Activated T-cell treated with anti-CD3 and anti-CD28 coated beads for 1 hour (primary cell): ENCODE measurements around the gene ADCY1.

Source experiments
- DNase-seq: peaks from one replicate; pipeline ENCODE4 v3.0.0-alpha.2; 2020; ENCODE audit warnings: low read depth

ADCY1 gene

DNA sequence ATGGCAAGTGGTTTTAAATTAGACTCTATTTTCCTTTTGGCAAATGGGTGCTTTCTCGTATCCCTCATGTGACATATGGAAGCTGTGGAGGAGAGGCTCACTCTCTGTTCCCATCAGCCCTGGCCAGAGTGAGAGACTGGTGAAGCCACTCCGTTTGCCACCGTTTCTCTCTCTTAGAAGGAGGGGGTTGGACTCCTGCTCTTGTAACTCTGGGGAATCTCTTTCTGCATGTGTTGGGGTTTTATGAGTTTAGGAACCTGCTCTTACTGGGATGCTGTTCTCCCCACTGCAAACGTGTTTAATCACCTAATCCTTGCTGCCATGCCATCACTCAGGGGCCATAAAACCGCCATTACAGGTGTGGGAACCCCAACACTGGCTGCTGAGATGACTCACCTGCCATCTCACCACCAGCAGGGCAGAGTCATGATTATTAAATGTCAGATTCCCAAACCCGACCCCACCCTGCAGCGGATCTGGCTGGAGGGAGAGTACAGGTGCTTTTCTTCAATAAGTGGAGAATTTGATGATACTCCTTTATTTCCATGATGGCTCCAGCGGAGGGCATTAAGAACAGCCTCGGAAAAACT is 103.2 kb downstream of the ADCY1 start:
- no peak for DNase-seq

GRCh38 chr7:45679516-45679915 is 105.3 kb downstream of the ADCY1 start:
- DNase-seq = no peak

DNA sequence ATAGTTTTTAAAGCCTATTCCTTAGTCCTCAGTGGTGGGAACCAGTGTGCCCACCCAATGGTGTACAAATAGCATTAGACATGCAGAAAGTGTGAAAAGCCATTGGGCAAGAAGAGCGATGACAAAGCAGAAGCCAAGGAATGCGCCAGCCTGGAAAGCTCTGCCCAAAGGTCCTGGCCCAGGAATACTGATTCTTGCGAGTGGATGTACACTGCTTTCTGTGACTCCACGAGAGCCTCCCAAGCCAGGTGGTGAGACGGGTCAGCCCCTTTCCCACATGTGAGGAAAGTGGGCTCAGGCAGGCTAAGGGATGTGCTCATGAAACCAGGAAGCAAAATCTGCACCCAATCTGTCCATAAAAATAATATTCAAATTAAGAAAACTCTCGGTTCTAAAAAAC is 106.6 kb downstream of the ADCY1 start:
- no peak for DNase-seq

DNA sequence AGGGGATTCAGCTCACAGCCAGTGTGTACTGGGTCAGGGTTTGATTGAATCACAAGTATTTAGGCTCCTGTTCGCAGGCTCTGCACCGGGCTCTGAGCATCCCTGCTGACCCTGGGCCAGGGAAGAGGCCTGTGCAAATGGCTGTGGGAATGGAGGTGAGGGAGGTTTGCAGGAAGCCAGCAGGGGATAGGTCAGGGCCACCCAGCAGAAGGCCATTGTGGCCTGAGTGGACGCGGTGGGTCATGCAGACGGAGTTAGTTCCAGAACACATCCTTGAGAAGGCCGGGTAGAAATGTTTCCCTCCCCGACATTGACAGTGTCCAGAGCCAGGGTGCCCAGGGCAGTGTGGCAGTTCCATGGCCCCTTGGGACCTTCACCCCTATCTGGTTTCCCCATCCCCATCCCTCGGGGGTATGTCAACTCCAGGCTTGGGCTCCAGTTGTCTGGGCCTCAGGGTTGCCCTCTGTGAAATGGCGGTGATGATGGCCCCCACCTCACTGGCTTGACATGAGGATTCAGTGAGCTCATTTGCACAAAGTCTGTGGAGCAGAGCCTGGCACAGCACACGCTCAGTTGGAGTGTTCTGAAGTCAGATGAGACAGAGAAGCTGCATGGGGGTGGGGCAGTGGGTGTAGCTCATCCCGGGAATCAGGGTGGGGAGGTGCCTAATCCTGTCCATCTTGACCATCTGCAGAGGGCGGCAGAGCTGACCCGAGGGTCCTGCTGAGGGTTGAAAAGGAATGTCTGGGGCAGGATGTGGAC is 107.6 kb downstream of the ADCY1 start:
- DNase-seq = no peak

DNA sequence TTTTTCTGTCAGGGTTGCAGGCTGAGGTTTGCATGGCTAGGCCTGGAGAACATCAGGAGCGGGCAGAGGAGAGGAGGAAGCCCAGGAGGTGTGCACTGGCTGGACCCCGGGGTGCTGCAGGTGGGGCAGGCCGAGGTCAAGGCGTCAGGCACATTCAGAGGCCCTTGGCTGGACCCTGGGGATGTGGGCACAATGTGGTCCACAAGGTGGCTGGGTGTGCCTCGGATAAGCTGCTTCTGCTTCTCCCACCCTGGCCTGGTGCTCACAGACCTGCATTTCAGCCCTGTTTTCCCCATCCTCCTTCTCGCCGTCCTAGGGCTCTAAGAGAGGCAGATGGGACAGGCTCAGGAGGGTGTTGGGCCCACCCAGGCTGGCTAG is 108.2 kb downstream of the ADCY1 start:
- DNase-seq = no peak

DNA sequence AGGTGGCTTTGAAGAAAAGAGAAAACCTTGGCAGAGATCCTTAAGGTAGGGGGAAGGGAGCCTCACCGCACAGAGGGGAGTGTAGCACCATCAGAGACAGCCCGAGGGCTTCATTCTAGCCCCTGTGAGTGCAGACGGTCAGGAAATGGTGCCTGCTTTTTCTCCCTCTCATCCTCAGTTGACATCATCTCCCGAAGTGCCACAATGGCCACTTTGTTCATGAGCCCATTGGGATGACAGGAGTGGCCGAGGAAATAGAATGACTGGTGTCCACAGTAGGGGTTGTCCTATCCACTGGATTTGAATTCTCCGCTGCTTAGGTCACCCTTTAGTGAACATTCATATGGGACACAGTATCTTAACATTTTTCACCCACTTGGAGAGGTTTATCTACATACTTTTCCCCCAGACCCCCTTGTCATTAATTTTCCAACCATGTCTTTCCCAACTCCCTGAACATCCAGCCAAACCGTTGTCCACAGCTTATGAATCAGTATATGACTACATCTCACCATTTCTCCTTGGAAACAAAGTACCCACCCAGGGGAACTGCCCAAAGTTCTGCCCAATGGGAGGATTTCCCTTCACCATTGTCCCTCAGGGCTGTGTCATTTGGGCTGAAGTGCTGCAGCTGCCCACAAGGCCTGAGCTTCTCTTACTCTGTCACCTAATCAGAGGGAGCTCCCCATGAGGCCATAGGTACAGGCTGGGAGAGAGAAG is 108.8 kb downstream of the ADCY1 start:
- no peak for DNase-seq

GRCh38 chr7:45683556-45684148 is 109.5 kb downstream of the ADCY1 start:
- DNase-seq = no peak

GRCh38 chr7:45684910-45685618 is 110.9 kb downstream of the ADCY1 start:
- DNase-seq = no peak

DNA sequence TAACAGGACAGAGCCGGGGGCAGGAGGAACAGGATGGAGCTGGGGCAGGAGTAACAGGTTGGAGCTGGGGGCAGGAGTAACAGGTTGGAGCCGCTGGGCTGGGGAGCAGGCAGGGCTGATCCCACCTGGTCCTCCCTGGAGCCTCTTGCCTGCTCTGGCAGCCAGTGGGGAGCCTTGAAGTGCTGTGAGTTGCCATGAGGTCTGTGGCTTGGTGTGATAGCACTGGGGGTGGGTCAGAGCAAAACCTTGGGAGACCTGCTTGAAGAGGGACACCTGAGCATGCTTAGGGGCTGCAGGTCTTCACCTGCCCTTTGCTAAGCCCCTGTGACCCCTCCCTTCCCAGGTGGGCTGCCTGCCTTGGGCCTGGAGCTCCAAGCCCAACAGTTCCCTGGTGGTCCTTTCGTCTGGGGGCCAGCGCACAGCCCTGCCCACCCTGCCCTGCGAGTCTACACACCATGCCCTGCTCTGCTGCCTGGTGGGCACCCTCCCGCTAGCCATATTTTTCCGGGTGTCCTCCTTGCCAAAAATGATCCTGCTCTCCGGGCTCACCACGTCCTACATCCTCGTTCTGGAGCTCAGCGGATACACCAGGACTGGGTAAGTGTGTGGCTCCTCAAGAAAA is 111.6 kb downstream of the ADCY1 start:
- DNase-seq = no peak

- DNase-seq = no peak
Observed at GRCh38 chr7:45686441-45687184, 112.4 kb downstream of the ADCY1 start.

DNA sequence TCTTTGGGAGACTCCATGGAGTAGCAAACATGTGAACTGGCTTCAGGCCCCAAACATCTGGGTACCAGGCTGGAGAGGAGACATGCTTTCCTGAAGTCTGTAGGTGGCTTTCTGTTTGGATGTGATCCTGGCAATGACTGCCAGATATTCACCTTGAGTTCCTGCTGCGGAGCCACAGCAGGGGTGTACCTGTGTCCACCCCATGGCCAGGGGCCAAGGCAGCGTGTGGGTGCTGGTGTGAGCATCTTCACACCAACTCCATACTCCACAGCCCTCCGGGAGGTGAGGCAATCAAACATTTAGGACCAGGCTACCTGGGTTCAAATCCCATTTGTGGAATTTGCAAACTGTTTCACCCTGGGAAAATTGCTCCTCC is 113.0 kb downstream of the ADCY1 start:
- DNase-seq = no peak

GRCh38 chr7:45687721-45688120 is 113.6 kb downstream of the ADCY1 start:
- no peak for DNase-seq

DNA sequence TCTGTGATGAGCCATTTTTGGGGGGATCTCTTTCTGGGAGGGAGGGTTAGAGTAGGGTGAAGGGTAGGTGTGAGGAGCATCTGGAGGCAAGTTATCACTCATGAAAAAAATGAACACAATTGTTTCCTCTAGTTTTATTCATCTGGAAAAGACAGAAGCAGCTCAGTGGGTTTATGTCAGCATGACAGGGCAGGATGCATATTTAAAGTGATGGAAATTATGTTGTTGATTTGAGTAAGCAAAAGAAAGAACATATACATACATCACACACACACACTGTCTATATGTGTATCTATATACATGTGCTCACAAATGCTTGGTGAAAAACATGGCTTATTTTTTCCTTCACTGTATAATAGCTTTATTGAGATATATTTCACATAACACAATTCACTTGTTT is 114.2 kb downstream of the ADCY1 start:
- DNase-seq = no peak

- DNase-seq = no peak
Observed at GRCh38 chr7:45689011-45689796, 115.0 kb downstream of the ADCY1 start.

- no peak for DNase-seq
Observed at GRCh38 chr7:45689797-45690761, 115.9 kb downstream of the ADCY1 start.

GRCh38 chr7:45690762-45691150 is 116.6 kb downstream of the ADCY1 start:
- DNase-seq = no peak

DNA sequence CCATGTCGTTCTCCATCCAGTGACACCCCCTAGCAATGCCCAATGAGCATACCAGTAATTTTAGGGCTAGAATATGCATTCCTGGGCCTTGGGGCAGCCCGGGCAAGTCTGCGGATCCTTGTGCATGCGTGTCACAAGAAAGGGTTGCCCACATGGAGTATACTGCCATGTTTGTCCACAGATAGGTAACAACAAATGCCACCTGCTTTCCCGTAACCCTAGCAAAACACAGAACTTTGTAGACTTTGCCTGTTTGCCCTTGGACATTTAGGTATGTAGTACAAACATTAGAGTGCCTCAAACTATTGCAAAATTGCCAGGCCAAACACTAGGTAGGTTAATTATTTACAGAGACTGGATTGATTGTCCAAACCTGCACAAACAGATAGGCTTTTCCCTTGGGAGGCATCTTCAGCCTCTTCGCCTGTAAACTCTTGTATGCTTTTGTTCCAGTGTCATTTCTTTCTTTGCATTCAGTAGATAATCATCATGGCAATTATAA is 117.0 kb downstream of the ADCY1 start:
- no peak for DNase-seq

DNA sequence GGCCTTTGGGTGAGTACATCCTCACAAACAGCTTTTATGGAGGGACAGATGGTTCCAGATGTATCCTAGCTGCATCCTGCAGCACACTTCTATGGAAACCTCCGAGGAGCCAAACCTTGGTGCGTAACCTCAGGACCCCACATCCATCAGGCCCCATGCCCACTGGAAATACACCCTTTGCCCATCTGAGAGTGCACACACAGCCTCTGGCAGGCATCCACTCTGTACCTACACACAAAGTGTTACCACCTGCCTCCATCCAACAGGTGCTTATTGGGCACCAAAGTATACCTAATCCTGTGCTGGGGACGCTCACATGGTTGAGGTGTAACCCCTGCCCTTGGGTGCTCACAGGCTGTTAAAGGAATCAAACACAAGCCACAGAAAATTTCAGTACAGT is 117.9 kb downstream of the ADCY1 start:
- no peak for DNase-seq
